ENCODE measurements around the gene ADORA2A. TPM values are rescaled to one million over a fixed set of nuclear protein-coding genes. Genes with fewer than 3 reads are reported as not detected.

ADORA2A gene
- total RNA-seq, 2 donors from 2014 or later, result 1.9 to 2.6 TPM

DNA sequence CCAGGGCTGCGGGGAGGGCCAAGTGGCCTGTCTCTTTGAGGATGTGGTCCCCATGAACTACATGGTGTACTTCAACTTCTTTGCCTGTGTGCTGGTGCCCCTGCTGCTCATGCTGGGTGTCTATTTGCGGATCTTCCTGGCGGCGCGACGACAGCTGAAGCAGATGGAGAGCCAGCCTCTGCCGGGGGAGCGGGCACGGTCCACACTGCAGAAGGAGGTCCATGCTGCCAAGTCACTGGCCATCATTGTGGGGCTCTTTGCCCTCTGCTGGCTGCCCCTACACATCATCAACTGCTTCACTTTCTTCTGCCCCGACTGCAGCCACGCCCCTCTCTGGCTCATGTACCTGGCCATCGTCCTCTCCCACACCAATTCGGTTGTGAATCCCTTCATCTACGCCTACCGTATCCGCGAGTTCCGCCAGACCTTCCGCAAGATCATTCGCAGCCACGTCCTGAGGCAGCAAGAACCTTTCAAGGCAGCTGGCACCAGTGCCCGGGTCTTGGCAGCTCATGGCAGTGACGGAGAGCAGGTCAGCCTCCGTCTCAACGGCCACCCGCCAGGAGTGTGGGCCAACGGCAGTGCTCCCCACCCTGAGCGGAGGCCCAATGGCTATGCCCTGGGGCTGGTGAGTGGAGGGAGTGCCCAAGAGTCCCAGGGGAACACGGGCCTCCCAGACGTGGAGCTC is 13.5 kb downstream of the ADORA2A start:
- DNase-seq (ENCODE audit: low spot score), result peak; percentile 71
- intact Hi-C loops (cut with DNase I), result no loop called here

DNA sequence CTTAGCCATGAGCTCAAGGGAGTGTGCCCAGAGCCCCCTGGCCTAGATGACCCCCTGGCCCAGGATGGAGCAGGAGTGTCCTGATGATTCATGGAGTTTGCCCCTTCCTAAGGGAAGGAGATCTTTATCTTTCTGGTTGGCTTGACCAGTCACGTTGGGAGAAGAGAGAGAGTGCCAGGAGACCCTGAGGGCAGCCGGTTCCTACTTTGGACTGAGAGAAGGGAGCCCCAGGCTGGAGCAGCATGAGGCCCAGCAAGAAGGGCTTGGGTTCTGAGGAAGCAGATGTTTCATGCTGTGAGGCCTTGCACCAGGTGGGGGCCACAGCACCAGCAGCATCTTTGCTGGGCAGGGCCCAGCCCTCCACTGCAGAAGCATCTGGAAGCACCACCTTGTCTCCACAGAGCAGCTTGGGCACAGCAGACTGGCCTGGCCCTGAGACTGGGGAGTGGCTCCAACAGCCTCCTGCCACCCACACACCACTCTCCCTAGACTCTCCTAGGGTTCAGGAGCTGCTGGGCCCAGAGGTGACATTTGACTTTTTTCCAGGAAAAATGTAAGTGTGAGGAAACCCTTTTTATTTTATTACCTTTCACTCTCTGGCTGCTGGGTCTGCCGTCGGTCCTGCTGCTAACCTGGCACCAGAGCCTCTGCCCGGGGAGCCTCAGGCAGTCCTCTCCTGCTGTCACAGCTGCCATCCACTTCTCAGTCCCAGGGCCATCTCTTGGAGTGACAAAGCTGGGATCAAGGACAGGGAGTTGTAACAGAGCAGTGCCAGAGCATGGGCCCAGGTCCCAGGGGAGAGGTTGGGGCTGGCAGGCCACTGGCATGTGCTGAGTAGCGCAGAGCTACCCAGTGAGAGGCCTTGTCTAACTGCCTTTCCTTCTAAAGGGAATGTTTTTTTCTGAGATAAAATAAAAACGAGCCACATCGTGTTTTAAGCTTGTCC is 14.3 kb downstream of the ADORA2A start:
- DNase-seq (ENCODE audit: low spot score), result peak; percentile 56
- intact Hi-C loops (cut with DNase I), result no loop called here

DNA sequence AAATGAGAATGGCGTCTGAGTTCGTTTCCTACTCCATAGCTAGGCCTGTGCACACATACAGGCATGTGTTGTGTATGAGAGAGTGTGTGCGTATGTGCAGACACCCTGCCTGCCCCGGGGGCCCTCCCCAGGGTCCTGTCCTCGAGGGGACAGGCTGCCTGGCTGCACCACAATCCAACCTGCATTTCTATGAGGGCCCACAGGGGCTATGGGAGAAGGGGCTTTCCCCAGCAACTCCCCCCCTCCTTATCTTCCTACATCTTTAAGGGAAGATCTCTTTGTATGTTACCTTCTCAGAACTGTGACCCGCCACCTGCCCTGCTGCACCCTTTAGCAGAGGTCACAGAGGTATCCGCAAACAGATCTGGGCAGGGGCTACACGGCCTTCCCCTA is 14.9 kb downstream of the ADORA2A start:
- peak; percentile 26 for DNase-seq (ENCODE audit: low spot score)
- intact Hi-C loops (cut with DNase I), result no loop called here

DNA sequence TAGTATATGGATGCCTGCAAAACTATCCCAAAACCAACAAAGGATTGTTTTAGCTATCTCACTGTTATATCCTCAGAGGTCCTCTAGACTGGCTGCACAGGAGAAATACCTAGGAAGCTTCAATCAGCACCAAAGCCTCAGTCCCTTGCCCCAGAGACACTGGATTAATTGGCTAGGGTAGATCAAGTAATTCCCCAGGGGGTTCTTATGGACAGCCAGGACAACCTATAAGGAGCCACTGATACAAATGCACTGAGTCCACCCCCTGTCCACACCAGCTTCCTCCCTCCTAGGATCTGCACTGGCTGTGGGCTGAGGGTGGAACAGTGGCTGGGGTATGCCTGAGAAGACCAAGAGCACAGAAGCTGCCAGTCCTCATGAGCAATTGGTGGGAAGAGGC is 16.3 kb downstream of the ADORA2A start:
- intact Hi-C loops (cut with DNase I), result no loop called here
- DNase-seq (ENCODE audit: low spot score), result no peak

DNA sequence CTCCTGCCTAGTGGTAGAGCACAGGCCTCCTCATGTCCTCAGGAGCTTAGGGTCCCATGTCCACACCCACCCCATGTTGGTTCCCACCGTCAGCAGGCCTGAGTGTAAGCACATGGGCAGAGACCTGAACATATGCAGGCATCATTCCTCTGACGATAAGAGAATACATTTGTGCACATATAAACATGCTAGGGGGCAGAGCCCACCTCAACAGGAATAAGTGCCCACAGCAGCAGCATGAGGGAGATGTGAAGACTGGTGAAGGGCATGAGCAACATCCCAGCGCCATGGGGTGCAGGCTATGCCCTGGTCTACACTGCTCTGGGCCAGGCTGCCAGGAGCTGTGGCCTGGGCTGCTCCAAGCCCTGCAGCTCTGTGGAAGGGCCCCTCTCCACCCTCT is 16.9 kb downstream of the ADORA2A start:
- intact Hi-C loops (cut with DNase I), result no loop called here
- peak; percentile 44 for DNase-seq (ENCODE audit: low spot score)

DNA sequence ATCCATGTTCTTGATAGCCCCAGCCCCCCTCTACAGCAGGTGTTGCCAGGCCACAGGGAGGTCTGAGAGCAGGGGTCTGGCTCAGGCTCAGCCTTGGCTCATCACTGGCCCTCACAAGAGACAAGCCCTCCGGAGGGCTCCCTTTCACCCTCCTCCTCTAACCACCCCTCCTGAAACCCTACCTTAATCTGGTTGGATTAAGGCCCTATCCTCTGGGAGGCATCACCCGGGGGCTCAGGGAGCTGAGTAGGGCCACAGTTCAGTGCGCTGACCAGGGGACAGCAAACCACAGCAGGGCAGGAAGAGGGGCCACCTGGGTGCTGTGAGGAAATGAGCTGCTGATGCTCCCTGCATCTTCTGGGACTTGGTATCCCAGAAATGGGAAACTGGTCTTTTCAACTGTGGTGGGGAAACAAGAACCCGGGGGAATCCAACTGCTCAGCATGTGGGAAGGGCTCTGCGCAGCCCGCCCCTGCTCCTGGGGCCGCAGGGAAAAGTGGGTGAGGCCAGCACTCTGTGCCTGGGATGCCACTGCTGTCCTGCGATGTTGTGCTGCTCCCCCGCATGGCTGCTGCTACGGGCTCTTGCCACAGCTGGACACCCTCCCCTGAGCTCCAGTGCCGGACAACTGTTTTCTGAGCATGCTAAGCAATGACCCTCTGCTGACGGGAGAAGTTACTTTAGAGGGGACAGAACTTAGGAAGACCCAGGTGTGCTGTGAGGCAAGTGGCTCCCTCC is 17.5 kb downstream of the ADORA2A start:
- intact Hi-C loops (cut with DNase I), result no loop called here

DNA sequence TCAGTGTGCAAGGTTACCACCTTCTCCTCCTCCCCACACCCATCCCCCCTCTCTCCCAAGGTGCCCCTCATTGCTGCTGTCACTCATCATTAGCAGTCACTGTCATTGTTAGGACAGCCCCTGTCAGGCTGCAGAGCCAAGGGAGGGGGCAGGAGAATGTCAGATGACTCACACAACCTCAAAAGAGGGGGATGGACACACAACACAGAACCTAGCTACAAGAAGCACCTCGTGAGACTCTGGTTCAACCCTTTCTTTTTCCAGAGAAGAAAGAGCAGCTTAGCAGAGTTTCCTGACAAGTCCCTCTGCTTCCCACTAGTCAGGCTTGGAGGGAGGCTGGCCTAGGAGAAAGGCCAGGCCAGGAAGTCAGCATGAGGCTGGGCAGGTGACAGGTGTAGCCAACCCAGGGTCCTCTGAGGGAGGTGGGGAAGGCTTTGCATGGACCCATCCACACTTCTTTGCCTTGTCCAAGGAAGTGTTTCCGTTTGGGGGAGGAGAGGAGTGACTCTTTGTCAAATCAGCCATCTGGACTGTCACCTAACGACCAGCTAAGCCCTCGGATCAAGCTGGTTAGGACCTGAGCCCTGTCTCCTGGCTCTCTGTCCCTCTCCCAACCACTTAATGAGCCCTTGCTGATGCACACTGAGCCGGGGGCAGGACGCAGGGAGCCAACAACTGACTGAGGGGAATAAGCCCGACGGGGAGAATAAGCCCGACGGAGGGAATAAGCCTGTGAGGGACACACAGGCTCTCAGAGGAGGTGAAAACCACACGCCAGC is 18.3 kb downstream of the ADORA2A start:
- DNase-seq (ENCODE audit: low spot score), result no peak
- intact Hi-C loops (cut with DNase I), result no loop called here

More for the DNA sequence above, 17.5 kb downstream of the ADORA2A start:
- DNase-seq (ENCODE audit: low spot score), result peak; percentile 43

DNA sequence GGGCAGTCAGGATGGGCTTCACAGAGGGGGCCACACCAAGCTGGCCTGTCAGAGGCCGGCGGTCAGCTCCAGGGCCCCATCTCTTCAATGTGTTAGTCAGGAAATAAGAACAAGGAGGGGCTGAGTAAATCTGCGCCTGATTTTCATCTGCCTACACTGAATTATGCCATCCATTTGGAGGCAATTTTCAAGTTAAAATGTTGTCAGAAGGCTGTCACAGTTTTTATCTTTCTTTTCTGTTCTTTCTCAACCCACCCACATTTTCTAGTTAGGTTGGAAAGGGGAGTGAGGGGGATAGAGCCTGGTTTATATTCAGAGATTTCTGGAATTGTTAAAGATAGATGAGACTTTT is 18.8 kb downstream of the ADORA2A start:
- intact Hi-C loops (cut with DNase I), result no loop called here
- no peak for DNase-seq (ENCODE audit: low spot score)

DNA sequence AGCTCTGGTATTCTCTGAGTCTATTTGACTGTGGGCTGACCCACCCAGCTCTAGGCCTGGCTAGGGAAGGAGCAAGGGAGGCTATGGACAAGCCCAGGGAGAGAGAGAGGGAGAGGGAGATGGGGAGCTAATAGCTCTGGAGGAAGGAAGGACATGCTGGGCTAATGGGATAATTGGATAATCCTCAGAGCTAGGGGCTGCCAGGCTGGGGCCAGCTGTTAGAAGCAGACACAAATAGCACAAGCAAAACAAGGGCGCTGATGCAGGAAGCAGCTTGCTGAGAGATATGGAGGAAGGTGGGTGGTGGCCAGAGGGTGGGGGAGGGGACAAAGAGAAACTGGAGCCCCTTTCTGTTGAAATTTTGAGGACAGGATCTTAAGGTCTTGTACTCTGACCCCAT is 23.2 kb downstream of the ADORA2A start:
- DNase-seq (ENCODE audit: low spot score), result no peak
- intact Hi-C loops (cut with DNase I), result no loop called here

DNA sequence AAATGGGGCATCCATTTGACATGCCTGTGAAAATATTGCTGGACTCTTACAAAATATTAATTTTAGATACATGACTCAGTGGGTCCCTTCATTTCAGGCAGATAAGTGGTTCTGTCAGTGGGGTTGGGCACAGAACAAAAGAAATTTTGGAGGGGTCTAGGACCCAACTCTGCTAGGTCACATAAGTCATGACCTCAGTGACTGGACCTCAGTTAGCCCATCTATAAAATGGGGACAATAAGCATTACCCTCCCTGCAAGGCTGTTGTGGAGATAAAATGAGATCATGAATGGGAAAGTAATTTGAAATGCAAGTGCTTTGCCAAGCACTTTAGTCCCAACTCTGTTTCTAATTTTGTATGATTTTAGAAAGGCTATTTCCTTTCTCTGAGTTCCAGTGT is 23.8 kb downstream of the ADORA2A start:
- intact Hi-C loops (cut with DNase I), result no loop called here
- DNase-seq (ENCODE audit: low spot score), result no peak

DNA sequence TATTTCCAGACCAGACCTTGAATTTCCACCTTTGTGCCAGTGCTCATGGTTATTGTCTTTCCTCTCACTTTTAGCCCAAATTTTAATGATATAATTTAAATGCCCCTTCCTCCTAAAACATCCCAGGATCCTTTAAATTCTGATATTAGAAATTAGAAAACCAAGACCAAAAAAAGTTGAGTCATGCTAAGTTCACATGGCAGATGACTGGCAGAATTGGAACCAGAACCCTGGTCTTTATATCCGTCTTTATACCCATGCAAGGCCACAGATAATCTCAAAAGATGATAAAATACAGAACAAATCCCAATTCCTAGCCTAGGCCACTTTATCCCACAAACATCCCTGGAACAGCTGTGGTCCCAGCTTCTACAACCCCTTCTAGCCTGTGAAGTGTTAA is 26.5 kb downstream of the ADORA2A start:
- intact Hi-C loops (cut with DNase I), result loop anchor here in 1 of 2 donors (2.0 kb wide), 1 partner anchor 45 kb away; no protein-coding TSS in a partner anchor
- no peak for DNase-seq (ENCODE audit: low spot score)

DNA sequence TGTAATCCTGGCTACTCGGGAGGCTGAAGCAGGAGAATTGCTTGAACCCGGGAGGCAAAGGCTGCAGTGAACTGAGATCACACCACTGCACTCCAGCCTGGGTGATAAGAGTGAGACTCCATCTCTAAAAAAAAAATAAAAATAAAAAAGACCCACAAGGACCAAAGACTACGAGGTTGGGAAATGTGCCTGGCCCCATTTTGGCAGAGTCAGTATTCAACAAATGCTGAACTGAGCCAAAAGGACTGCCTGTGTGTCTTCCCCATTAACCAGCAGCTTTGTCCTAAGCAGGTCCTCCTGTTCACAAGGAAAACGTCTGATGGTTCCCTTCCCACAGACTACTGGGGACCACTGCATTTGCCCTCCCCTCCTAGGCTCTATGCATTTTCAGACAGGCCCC is 27.6 kb downstream of the ADORA2A start:
- intact Hi-C loops (cut with DNase I), result loop anchor here in 1 of 2 donors (2.0 kb wide), 1 partner anchor 46 kb away; no protein-coding TSS in a partner anchor
- DNase-seq (ENCODE audit: low spot score), result no peak

DNA sequence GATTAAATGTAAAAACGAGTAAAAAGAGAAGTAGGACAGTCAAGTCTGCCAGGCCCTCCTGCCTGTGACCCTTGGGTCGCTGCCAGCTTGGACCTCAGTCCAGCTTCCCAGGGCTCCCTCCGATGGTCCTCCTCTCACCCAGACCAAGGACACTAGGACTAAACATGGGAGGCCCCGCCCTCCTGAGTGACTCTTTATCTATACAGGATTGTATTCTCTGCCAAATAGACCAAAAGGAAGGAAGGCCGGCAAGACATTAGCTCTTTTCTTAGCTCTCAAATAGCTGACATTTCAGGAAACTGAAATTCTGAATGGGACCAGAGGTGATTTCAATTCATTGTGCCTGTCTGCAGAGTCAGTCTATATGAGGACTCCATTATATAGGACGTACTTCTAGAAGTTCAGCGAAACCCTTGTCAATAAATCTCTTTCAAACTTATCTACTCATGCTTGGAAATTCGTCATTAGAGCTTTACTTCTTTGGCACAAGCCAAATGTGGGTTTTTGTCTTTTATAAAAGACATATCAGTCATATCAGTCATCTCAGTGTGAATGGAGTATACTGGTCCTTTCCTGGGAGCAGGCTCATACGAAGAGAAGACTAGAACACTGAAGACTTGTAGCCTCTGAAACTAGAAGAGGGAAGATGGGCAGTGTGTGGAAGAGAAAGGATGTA is 28.5 kb downstream of the ADORA2A start:
- intact Hi-C loops (cut with DNase I), result loop anchor here in 1 of 2 donors (2.0 kb wide), 1 partner anchor 47 kb away; no protein-coding TSS in a partner anchor
- DNase-seq (ENCODE audit: low spot score), result peak; percentile 80

DNA sequence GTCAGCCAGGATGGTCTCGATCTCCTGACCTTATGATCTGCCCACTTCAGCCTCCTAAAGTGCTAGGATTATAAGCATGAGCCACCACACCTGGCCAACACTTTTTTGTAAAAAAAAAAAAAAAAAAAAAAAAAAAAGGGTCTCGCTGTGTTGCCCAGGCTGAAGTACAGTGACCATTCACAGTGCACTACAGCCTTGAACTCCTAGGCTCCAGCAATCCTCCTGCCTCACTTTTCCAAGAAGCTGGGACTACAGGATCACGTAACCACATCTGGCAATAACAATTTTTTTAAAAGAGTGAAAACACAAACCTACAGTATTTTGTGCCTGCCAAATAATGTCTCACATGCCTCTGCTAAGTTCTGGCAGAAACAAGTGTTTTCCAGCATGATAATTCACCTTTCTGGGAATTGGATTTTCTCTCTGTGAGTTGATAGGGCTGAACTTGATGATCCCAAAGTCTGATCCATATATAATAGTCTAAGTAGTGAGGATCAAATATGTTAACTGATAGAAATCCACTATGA is 30.6 kb downstream of the ADORA2A start:
- intact Hi-C loops (cut with DNase I), result no loop called here
- DNase-seq (ENCODE audit: low spot score), result no peak

DNA sequence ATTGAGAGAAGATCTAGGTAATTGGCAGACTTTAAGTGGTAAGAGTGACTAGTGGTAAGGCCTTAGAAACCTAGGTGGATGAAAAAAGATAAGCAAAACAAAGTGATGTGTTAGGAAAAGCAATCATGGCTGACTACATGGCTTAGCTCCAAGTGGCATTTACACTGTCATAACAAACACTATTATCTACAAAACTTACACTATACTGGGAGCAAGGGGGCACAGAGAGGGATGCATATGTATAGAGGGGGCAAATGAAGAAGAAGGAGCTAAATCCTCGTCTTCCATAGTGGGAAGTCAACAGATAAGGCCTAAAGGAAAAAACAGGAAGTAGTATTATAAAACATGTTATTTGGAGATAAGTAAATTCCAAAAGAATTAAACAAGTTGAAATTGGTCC is 32.5 kb downstream of the ADORA2A start:
- no peak for DNase-seq (ENCODE audit: low spot score)
- intact Hi-C loops (cut with DNase I), result no loop called here

DNA sequence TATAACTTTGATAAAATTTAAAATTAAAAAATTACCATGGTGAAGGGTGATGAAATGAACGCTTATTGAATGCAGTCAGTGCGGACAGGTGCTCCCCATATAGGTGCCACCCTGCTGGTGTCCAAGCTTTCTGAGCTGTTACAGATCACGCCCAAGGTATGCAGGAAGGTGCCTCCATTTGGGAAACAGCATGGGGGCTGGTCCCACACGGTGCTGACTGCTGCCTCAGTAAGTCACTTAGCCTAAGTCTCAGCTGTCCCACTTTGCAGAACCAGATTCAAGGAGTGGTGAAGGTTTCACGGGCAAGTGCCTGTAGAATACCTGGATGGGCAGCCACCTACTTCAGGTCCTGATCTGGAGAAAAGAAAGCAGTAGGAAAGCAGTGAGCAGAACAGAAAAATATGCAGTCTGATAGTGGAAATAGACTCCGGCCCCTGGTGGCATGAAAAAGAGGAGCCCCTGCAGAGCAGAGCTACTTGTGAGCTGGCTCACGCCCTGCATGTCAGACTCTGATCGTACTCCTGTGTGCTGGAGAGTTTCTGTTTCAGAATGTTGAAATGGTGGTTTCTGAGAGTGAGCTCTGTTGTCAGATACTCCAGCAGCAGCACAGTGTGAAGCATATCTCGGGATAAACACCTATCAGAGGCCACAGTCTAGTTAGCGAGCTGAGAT is 33.2 kb downstream of the ADORA2A start:
- DNase-seq (ENCODE audit: low spot score), result no peak
- intact Hi-C loops (cut with DNase I), result no loop called here

DNA sequence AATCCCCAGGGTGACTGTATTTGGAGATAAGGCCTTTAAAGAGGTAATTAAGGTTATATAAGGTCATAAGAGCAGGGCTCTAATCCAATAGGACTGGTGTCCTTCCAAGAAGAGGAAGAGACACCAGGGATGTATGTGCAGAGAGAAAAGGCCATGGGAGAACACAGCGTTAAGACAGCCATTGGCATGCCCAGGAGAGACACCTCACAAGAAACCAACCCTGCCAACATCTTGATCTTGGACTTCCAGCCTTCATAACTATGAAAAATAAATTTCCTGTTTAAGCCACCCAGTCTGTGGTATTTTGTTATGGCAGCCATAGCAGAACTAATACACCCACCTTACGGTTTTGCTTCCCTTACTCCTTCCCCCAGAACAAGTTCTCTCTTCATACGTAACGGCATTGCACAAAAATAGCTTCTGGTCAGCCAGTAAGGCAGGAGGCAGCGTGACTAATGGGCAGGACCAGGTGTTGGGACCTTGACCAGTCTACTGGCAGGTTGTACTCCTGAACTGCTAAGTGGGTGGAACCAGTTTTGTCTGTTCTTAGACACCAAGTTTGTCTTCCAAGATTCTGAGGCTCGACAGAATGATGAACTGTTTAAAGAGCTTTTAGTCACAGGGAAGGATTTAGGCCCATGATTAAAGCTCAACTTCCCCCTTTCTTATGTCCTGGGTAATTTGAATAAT is 35.8 kb downstream of the ADORA2A start:
- no peak for DNase-seq (ENCODE audit: low spot score)
- intact Hi-C loops (cut with DNase I), result no loop called here
